GM21381 (cell line): ENCODE results near the gene SOX30.
A peak's percentile ranks its signal among the peaks of the same experiment; 100 is the strongest.

Source experiments
- ATAC-seq: cut with Tn5 transposase; IDR thresholded peaks from one replicate; pipeline ENCODE4 v1.9.1; 2021; ENCODE audit warnings: mild to moderate bottlenecking, moderate library complexity; ENCODE audit not compliant: unreplicated experiment

SOX30 gene

GRCh38 chr5:157610990-157611389 is 41.2 kb downstream of the SOX30 start:
- ATAC-seq = no peak

GRCh38 chr5:157608972-157609565 is 43.2 kb downstream of the SOX30 start:
- no peak for ATAC-seq

GRCh38 chr5:157607371-157608161 is 44.7 kb downstream of the SOX30 start:
- peak; percentile 39 for ATAC-seq

- no peak for ATAC-seq
These were observed 46.2 kb downstream of the SOX30 start for GRCh38 chr5:157606046-157606445.

GRCh38 chr5:157603333-157604190 is 48.7 kb downstream of the SOX30 start:
- peak; percentile 41 for ATAC-seq

- peak; percentile 54 for ATAC-seq
These were observed 49.7 kb downstream of the SOX30 start for GRCh38 chr5:157602505-157602904.

- no peak for ATAC-seq
These were observed 52.0 kb downstream of the SOX30 start for GRCh38 chr5:157600252-157600651.

- ATAC-seq = no peak
These were observed 52.7 kb downstream of the SOX30 start for GRCh38 chr5:157599565-157599964.

GRCh38 chr5:157598350-157598936 is 53.8 kb downstream of the SOX30 start:
- ATAC-seq = no peak

- no peak for ATAC-seq
These were observed 55.0 kb downstream of the SOX30 start for GRCh38 chr5:157597277-157597676.

GRCh38 chr5:157596487-157596886 is 55.8 kb downstream of the SOX30 start:
- ATAC-seq = peak; percentile 73

GRCh38 chr5:157594675-157595459 is 57.4 kb downstream of the SOX30 start:
- no peak for ATAC-seq

- ATAC-seq = no peak
These were observed 58.0 kb downstream of the SOX30 start for GRCh38 chr5:157594257-157594656.

- ATAC-seq = no peak
These were observed 59.0 kb downstream of the SOX30 start for GRCh38 chr5:157593052-157593757.

GRCh38 chr5:157592594-157592993 is 59.6 kb downstream of the SOX30 start:
- ATAC-seq = no peak

GRCh38 chr5:157590478-157590877 is 61.8 kb downstream of the SOX30 start:
- ATAC-seq = no peak

GRCh38 chr5:157584628-157585027 is 67.6 kb downstream of the SOX30 start:
- ATAC-seq = no peak

- peak; percentile 51 for ATAC-seq
These were observed 69.3 kb downstream of the SOX30 start for GRCh38 chr5:157582731-157583620.

GRCh38 chr5:157581901-157582300 is 70.3 kb downstream of the SOX30 start:
- ATAC-seq = no peak
